Limb (tissue), 2 donors: ENCODE data around the gene PBX3.
A peak's percentile ranks its signal among the peaks of the same experiment; 100 is the strongest.
"Not testable (repeated sequence)": the region's sequence is repeated elsewhere in the genome, so short reads cannot be mapped to it uniquely, and the experiment has no call there.

ENCODE experiments used
- DNase-seq, 2 donors: peaks; one replicate each; pipeline ENCODE4 v3.0.0-alpha.2; 2016; ENCODE audit errors: extremely low spot score in 2 of 2

The PBX3 gene

GRCh38 chr9:125821078-125821477, 73.9 kb downstream of the PBX3 start:
- no peak for DNase-seq

GRCh38 chr9:125822160-125822559, 75.0 kb downstream of the PBX3 start:
- peak in 1 of 2 donors; percentile 39 for DNase-seq

- no peak for DNase-seq
Observed at GRCh38 chr9:125822902-125823301, 75.7 kb downstream of the PBX3 start.

GRCh38 chr9:125823874-125824406, 76.8 kb downstream of the PBX3 start:
- not testable (repeated sequence) for DNase-seq

GRCh38 chr9:125825762-125826161, 78.6 kb downstream of the PBX3 start:
- DNase-seq: no peak

GRCh38 chr9:125826850-125827249, 79.7 kb downstream of the PBX3 start:
- DNase-seq: no peak

- DNase-seq: no peak
Observed at GRCh38 chr9:125829743-125830142, 82.6 kb downstream of the PBX3 start.

GRCh38 chr9:125831054-125831453, 83.9 kb downstream of the PBX3 start:
- no peak for DNase-seq

GRCh38 chr9:125831616-125832015, 84.4 kb downstream of the PBX3 start:
- DNase-seq: no peak

GRCh38 chr9:125835655-125836054, 88.5 kb downstream of the PBX3 start:
- DNase-seq: no peak

GRCh38 chr9:125839317-125839716, 92.1 kb downstream of the PBX3 start:
- no peak for DNase-seq

GRCh38 chr9:125841444-125841843, 94.3 kb downstream of the PBX3 start:
- no peak for DNase-seq

GRCh38 chr9:125842242-125842641, 95.1 kb downstream of the PBX3 start:
- DNase-seq: no peak

GRCh38 chr9:125843646-125844045, 96.5 kb downstream of the PBX3 start:
- no peak for DNase-seq

- DNase-seq: no peak
Observed at GRCh38 chr9:125844611-125845010, 97.4 kb downstream of the PBX3 start.

- DNase-seq: no peak
Observed at GRCh38 chr9:125845271-125845808, 98.2 kb downstream of the PBX3 start.

- DNase-seq: no peak
Observed at GRCh38 chr9:125847735-125848134, 100.6 kb downstream of the PBX3 start.

GRCh38 chr9:125850106-125850632, 103.0 kb downstream of the PBX3 start:
- DNase-seq: no peak

- DNase-seq: no peak
Observed at GRCh38 chr9:125850763-125851162, 103.6 kb downstream of the PBX3 start.

- no peak for DNase-seq
Observed at GRCh38 chr9:125851979-125852378, 104.8 kb downstream of the PBX3 start.

GRCh38 chr9:125852386-125852785, 105.2 kb downstream of the PBX3 start:
- no peak for DNase-seq

GRCh38 chr9:125854553-125855275, 107.5 kb downstream of the PBX3 start:
- no peak for DNase-seq

GRCh38 chr9:125856331-125856730, 109.2 kb downstream of the PBX3 start:
- DNase-seq: no peak
